Upper lobe of right lung (tissue), 1 donor: ENCODE data around the gene ZNF212. TPM values are rescaled to one million over a fixed set of nuclear protein-coding genes. Genes with fewer than 3 reads are reported as not detected.
"Not testable (repeated sequence)": the region's sequence is repeated elsewhere in the genome, so short reads cannot be mapped to it uniquely, and the experiment has no call there.

Experiments
- ATAC-seq: fragments of 200-7000 bp; cut with Tn5 transposase; one replicate; pipeline ENCODE4 v1.9.1; 2020; ENCODE audit warnings: mild to moderate bottlenecking, moderate library complexity
- DNase-seq: peaks from one replicate; pipeline ENCODE4 v3.0.0-alpha.2; 2020
- H3K27ac ChIP-seq: fragments of 200-600 bp; one replicate; pipeline ENCODE4 v1.8.0; 2022
- H3K27me3 ChIP-seq: fragments of 200-600 bp; one replicate; pipeline ENCODE4 v1.8.0; 2022; ENCODE audit warnings: mild to moderate bottlenecking
- H3K36me3 ChIP-seq: fragments of 200-600 bp; one replicate; pipeline ENCODE4 v1.8.0; 2022
- H3K4me1 ChIP-seq: fragments of 200-600 bp; one replicate; pipeline ENCODE4 v1.8.0; 2022
- H3K4me3 ChIP-seq: fragments of 200-600 bp; one replicate; pipeline ENCODE4 v1.8.0; 2022; ENCODE audit warnings: mild to moderate bottlenecking
- H3K9me3 ChIP-seq: fragments of 200-600 bp; one replicate; pipeline ENCODE4 v1.8.0; 2022
- intact Hi-C: fragments of 100-400 bp; cut with DNase I; formaldehyde crosslinking; loops from one replicate; pipeline ENCODE4 v1.11.0; 2022
- total RNA-seq: library from RNA; stranded (reverse); fragmentation: NEBNext Ultra II Directional; extraction: Animal tissue kit (Norgen Biotek cat#: 25700); gene quantifications from one replicate; pipeline ENCODE4 v1.2.1, GENCODE V29; 2021
- TF ChIP-seq, protein P1 (sequence below): fragments of 200-600 bp; IDR thresholded peaks from one replicate; pipeline ENCODE4 v1.8.0; 2022; ENCODE audit warnings: antibody characterized with exemption
- donor health status: DM: no; HTN: yes; CAD: no; lungs with severe emphysema.

The ZNF212 gene
- total RNA-seq, 1 donor from 2014 or later = 10.2 TPM

DNA sequence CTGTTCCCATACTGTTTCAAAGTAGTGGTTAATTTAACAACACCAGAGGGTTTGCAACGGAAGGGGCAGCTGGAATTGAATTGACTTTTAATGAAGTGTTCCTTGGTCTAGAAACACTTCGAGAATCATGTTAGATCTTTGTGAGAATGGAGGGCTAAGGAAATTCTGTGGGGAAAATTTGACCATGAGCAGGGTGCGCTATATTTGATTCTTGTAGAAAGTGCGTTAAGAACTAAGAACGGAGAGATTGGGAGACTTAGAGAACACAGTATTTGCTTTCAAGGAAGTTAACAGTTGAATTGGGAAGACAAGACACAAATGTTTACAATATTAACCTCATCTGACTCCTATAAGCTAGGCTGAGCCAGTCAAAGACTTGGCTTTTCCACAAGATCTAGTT, 1.2 kb downstream of the ZNF212 start:
- no peaks in the 10 kb centered on the region for H3K36me3 ChIP-seq
- DNase-seq (no peak), ATAC-seq (no peak)
- no peak overlapping the region for H3K27ac ChIP-seq
- H3K9me3 ChIP-seq = no peaks in the 10 kb centered on the region
- TF ChIP-seq, protein P1, sequence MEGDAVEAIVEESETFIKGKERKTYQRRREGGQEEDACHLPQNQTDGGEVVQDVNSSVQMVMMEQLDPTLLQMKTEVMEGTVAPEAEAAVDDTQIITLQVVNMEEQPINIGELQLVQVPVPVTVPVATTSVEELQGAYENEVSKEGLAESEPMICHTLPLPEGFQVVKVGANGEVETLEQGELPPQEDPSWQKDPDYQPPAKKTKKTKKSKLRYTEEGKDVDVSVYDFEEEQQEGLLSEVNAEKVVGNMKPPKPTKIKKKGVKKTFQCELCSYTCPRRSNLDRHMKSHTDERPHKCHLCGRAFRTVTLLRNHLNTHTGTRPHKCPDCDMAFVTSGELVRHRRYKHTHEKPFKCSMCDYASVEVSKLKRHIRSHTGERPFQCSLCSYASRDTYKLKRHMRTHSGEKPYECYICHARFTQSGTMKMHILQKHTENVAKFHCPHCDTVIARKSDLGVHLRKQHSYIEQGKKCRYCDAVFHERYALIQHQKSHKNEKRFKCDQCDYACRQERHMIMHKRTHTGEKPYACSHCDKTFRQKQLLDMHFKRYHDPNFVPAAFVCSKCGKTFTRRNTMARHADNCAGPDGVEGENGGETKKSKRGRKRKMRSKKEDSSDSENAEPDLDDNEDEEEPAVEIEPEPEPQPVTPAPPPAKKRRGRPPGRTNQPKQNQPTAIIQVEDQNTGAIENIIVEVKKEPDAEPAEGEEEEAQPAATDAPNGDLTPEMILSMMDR = no peak
- H3K4me3 ChIP-seq = peak overlapping the region; percentile 95
- H3K4me1 ChIP-seq = peaks cover 16% of the 10 kb centered on the region
- no peaks in the 10 kb centered on the region for H3K27me3 ChIP-seq
- intact Hi-C loops = no loop called here

DNA sequence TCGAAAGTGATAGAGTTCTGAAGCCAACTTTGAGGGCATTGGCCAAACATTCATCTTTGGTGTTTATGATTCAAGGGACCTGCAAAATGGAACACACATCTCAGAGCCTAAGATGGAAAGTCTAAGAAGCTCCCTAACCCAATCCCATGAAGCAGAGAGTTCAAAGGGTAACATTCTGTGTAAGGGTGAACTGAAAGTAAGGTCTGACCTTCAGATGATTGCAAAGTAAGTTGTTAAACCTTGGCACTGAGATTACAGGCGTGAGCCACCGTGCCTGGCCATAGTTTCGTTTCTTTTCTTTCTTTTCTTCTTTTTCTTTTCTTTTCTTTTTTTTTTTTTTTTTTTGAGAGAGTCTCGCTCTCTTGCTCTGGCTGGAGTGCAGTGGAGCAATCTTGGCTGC, 2.2 kb downstream of the ZNF212 start:
- DNase-seq = no peak
- H3K27ac ChIP-seq = no peak overlapping the region
- no peaks in the 10 kb centered on the region for H3K36me3 ChIP-seq
- intact Hi-C loops = no loop called here
- TF ChIP-seq, protein P1 = no peak
- ATAC-seq = no peak
- no peaks in the 10 kb centered on the region for H3K27me3 ChIP-seq
- H3K4me3 ChIP-seq = no peak overlapping the region
- H3K4me1 ChIP-seq = peaks cover 16% of the 10 kb centered on the region
- H3K9me3 ChIP-seq = no peaks in the 10 kb centered on the region

DNA sequence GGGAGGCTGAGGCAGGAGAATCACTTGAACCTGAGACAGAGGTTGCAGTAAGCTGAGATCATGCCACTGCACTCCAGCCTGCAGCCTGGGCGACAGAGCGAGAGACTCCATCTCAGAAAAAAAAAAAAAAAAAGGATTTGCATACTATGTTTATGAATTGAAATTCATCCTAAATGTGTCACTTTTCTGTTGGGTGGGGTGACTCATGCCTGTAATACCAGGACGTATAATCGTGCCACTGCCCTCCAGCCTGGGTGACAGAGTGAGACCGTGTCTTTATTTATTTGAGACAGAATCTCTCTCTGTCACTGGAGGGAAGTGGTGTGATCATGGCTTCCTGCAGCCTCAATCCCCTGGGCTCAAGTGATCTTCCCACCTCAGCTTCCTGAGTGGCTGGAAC, 5.8 kb downstream of the ZNF212 start:
- no peak overlapping the region for H3K4me3 ChIP-seq
- H3K36me3 ChIP-seq = peaks cover 1% of the 10 kb centered on the region
- intact Hi-C loops = no loop called here
- no peak overlapping the region for H3K27ac ChIP-seq
- H3K9me3 ChIP-seq = no peaks in the 10 kb centered on the region
- no peaks in the 10 kb centered on the region for H3K27me3 ChIP-seq
- TF ChIP-seq, protein P1 = no peak
- H3K4me1 ChIP-seq = peaks cover 9% of the 10 kb centered on the region
- no peak for DNase-seq
- ATAC-seq = no peak

DNA sequence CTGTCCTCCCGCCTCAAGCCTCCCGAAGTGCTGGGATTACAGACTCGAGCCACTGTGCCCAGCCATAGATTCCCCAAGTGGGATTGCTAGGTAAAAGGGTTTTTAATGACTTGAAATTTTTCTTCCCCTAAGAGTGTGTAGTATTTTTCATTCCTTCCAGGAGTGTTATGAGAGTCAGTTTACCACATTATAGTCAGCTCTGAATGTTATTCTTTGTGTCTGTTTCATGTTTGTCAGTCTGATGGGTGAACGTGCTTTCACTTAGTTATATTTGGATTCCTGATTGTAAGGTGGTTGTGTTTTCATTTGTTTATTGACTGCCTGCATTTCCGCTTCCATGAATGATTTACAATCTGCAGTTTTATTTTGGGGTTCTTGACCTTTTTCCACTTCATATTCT, 6.3 kb downstream of the ZNF212 start:
- Histone ChIP-seq H3K4me1 (peaks cover 4% of the 10 kb centered on the region), H3K9me3 (no peaks in the 10 kb centered on the region), H3K27ac (no peak overlapping the region), H3K27me3 (no peaks in the 10 kb centered on the region), H3K4me3 (no peak overlapping the region), H3K36me3 (peaks cover 6% of the 10 kb centered on the region)
- intact Hi-C loops = no loop called here
- TF ChIP-seq, protein P1 = no peak
- no peak for DNase-seq
- no peak for ATAC-seq

DNA sequence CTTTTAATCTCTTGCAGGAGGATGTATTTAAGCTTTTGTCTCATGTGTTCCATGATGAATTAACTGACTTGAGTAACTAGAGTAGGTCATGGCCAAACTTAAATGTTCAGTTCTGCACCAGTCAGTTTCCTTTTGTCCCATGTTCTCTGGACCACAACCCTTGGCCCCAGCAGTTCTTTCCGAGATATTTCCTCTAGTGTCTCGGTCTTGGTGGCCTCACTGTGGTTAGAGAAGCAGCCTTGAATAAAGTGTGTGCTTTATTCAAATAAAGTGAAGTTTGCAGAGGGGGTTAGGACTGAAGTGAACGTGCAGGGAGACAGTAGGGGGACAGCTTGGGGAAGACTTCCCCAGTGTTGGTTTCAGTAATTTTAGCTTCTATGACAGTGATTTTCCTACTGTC, 9.3 kb downstream of the ZNF212 start:
- TF ChIP-seq, protein P1 = no peak
- H3K4me1 ChIP-seq = no peaks in the 10 kb centered on the region
- H3K36me3 ChIP-seq = peaks cover 35% of the 10 kb centered on the region
- H3K27me3 ChIP-seq = no peaks in the 10 kb centered on the region
- DNase-seq (no peak), ATAC-seq (no peak)
- no peak overlapping the region for H3K4me3 ChIP-seq
- H3K27ac ChIP-seq = no peak overlapping the region
- H3K9me3 ChIP-seq = no peaks in the 10 kb centered on the region
- intact Hi-C loops = no loop called here

DNA sequence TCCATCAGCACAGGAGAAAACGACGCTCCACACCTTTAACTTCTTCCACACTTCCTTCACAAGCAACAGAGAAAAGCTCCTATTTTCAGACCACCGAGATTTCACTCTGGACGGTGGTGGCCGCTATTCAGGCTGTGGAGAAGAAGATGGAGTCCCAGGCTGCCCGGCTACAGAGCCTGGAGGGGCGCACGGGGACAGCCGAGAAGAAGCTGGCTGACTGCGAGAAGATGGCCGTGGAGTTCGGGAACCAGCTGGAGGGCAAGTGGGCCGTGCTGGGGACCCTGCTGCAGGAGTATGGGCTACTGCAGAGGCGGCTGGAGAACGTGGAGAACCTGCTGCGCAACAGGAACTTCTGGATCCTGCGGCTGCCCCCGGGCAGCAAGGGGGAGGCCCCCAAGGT, 10.7 kb downstream of the ZNF212 start:
- H3K36me3 ChIP-seq = peaks cover 49% of the 10 kb centered on the region
- DNase-seq, intact Hi-C loops, H3K4me3 ChIP-seq, H3K4me1 ChIP-seq, ATAC-seq, H3K27me3 ChIP-seq, H3K27ac ChIP-seq, H3K9me3 ChIP-seq: not testable (repeated sequence)

DNA sequence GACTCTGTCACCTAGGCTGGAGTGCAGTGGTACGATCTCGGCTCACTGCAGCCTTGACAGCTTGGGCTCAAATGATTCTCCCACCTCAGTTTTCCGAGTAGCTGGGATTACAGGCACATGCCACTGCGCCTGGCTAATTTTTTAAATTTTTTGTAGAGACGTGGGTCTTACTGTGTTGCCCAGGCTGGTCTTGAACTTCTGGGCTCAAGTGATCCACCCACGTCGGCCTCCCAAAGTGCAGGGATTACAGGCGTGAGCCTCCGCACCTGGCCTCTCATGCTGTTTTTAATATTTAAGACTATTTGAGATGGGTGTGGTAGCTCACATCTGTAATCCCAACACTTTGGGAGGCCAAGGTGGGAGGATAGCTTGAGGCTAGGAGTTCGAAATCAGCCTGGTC, 12.1 kb downstream of the ZNF212 start:
- H3K4me3 ChIP-seq, ATAC-seq, H3K27me3 ChIP-seq, DNase-seq, H3K9me3 ChIP-seq, intact Hi-C loops, H3K27ac ChIP-seq, H3K4me1 ChIP-seq: not testable (repeated sequence)
- H3K36me3 ChIP-seq = peaks cover 60% of the 10 kb centered on the region
